Nephron progenitor cell (in vitro differentiated cells): ENCODE data around the gene ADGRV1.
A peak's percentile ranks its signal among the peaks of the same experiment; 100 is the strongest.
"Not testable (repeated sequence)": the region's sequence is repeated elsewhere in the genome, so short reads cannot be mapped to it uniquely, and the experiment has no call there.

Source experiments
- DNase-seq: peaks from one replicate; pipeline ENCODE4 v3.0.0; 2021
- H3K27ac Mint-ChIP-seq: 2 replicates; pipeline ENCODE4 v1.8.0; 2021; ENCODE audit warnings: mild to moderate bottlenecking, moderate library complexity, mixed read lengths
- H3K27me3 Mint-ChIP-seq: 2 replicates; pipeline ENCODE4 v1.8.0; 2021; ENCODE audit warnings: mild to moderate bottlenecking, low read depth, mixed read lengths; ENCODE audit not compliant: poor library complexity
- H3K36me3 Mint-ChIP-seq: 2 replicates; pipeline ENCODE4 v1.8.0; 2021; ENCODE audit warnings: low read depth, mixed read lengths
- H3K4me1 Mint-ChIP-seq: 2 replicates; pipeline ENCODE4 v1.8.0; 2021; ENCODE audit warnings: mixed read lengths
- H3K4me3 Mint-ChIP-seq: 2 replicates; pipeline ENCODE4 v1.8.0; 2021; ENCODE audit warnings: mild to moderate bottlenecking, moderate library complexity, mixed read lengths
- H3K9me3 Mint-ChIP-seq: 2 replicates; pipeline ENCODE4 v1.8.0; 2021; ENCODE audit warnings: mild to moderate bottlenecking, moderate library complexity, mixed read lengths
- TF ChIP-seq, protein P1 (sequence below): fragments of 200-600 bp; sonication (generic); IDR thresholded peaks from 2 replicates; pipeline ENCODE4 v1.5.0; 2021; ENCODE audit warnings: antibody characterized with exemption

ADGRV1 gene

GRCh38 chr5:90675222-90675621 is 116.6 kb downstream of the ADGRV1 start:
- DNase-seq = no peak
- no peaks in the 10 kb centered on the region for H3K27me3 Mint-ChIP-seq
- H3K27ac Mint-ChIP-seq = no peak overlapping the region
- H3K4me3 Mint-ChIP-seq = no peak overlapping the region
- TF ChIP-seq, protein P1, sequence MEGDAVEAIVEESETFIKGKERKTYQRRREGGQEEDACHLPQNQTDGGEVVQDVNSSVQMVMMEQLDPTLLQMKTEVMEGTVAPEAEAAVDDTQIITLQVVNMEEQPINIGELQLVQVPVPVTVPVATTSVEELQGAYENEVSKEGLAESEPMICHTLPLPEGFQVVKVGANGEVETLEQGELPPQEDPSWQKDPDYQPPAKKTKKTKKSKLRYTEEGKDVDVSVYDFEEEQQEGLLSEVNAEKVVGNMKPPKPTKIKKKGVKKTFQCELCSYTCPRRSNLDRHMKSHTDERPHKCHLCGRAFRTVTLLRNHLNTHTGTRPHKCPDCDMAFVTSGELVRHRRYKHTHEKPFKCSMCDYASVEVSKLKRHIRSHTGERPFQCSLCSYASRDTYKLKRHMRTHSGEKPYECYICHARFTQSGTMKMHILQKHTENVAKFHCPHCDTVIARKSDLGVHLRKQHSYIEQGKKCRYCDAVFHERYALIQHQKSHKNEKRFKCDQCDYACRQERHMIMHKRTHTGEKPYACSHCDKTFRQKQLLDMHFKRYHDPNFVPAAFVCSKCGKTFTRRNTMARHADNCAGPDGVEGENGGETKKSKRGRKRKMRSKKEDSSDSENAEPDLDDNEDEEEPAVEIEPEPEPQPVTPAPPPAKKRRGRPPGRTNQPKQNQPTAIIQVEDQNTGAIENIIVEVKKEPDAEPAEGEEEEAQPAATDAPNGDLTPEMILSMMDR = no peak
- no peaks in the 10 kb centered on the region for H3K9me3 Mint-ChIP-seq
- H3K36me3 Mint-ChIP-seq = peaks cover 51% of the 10 kb centered on the region
- H3K4me1 Mint-ChIP-seq = peaks cover 19% of the 10 kb centered on the region

GRCh38 chr5:90680921-90681563 is 122.4 kb downstream of the ADGRV1 start:
- H3K27ac Mint-ChIP-seq = peak overlapping the region; percentile 64
- H3K9me3 Mint-ChIP-seq = peaks cover 10% of the 10 kb centered on the region
- H3K4me1 Mint-ChIP-seq = no peaks in the 10 kb centered on the region
- H3K27me3 Mint-ChIP-seq = no peaks in the 10 kb centered on the region
- H3K4me3 Mint-ChIP-seq = no peak overlapping the region
- peaks cover 70% of the 10 kb centered on the region for H3K36me3 Mint-ChIP-seq
- no peak for DNase-seq
- TF ChIP-seq, protein P1 = no peak

- peaks cover 74% of the 10 kb centered on the region for H3K36me3 Mint-ChIP-seq
- no peak for DNase-seq
- H3K4me3 Mint-ChIP-seq = no peak overlapping the region
- H3K27ac Mint-ChIP-seq = no peak overlapping the region
- H3K27me3 Mint-ChIP-seq = no peaks in the 10 kb centered on the region
- TF ChIP-seq, protein P1 = no peak
- no peaks in the 10 kb centered on the region for H3K4me1 Mint-ChIP-seq
- H3K9me3 Mint-ChIP-seq = peaks cover 18% of the 10 kb centered on the region
Measured at GRCh38 chr5:90682278-90682677, 123.7 kb downstream of the ADGRV1 start.

- Mint-ChIP-seq H3K27ac (no peak overlapping the region), H3K27me3 (no peaks in the 10 kb centered on the region), H3K36me3 (peaks cover 75% of the 10 kb centered on the region), H3K4me3 (no peak overlapping the region), H3K9me3 (peaks cover 28% of the 10 kb centered on the region), H3K4me1 (peaks cover 3% of the 10 kb centered on the region)
- TF ChIP-seq, protein P1 = no peak
- no peak for DNase-seq
Measured at GRCh38 chr5:90685425-90686022, 126.9 kb downstream of the ADGRV1 start.

- Mint-ChIP-seq H3K36me3 (peaks cover 76% of the 10 kb centered on the region), H3K9me3 (peaks cover 28% of the 10 kb centered on the region)
- not testable (repeated sequence) for DNase-seq, H3K4me1 Mint-ChIP-seq, H3K27ac Mint-ChIP-seq, H3K4me3 Mint-ChIP-seq, H3K27me3 Mint-ChIP-seq
Measured at GRCh38 chr5:90686363-90686762, 127.8 kb downstream of the ADGRV1 start.

DNA sequence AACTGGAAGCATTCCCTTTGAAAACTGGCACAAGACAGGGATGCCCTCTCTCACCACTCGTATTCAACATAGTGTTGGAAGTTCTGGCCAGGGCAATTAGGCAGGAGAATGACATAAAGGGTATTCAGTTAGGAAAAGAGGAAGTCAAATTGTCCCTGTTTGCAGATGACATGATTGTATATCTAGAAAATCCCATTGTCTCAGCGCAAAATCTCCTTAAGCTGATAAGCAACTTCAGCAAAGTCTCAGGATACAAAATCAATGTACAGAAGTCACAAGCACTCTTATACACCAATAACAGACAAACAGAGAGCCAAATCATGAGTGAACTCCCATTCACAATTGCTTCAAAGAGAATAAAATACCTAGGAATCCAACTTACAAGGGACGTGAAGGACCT is 128.9 kb downstream of the ADGRV1 start:
- not testable (repeated sequence) for H3K4me1 Mint-ChIP-seq, H3K4me3 Mint-ChIP-seq, H3K27me3 Mint-ChIP-seq, DNase-seq, H3K27ac Mint-ChIP-seq
- H3K36me3 Mint-ChIP-seq = peaks cover 69% of the 10 kb centered on the region
- peaks cover 28% of the 10 kb centered on the region for H3K9me3 Mint-ChIP-seq

- H3K9me3 Mint-ChIP-seq = peaks cover 28% of the 10 kb centered on the region
- DNase-seq = no peak
- H3K27me3 Mint-ChIP-seq = no peaks in the 10 kb centered on the region
- H3K4me1 Mint-ChIP-seq = peaks cover 17% of the 10 kb centered on the region
- no peak overlapping the region for H3K4me3 Mint-ChIP-seq
- H3K36me3 Mint-ChIP-seq = peaks cover 62% of the 10 kb centered on the region
- TF ChIP-seq, protein P1 = no peak
- no peak overlapping the region for H3K27ac Mint-ChIP-seq
Measured at GRCh38 chr5:90689064-90689463, 130.5 kb downstream of the ADGRV1 start.
